ENCODE measurements around the gene USP25.

GRCh38 chr21:15729346-15729673, 472 bp upstream of the USP25 start:
- TF ChIP-seq CTCF (IDR thresholded peaks at IDR 0.05), result no peak
- no peak for TF ChIP-seq EZH2 (IDR thresholded peaks at IDR 0.05; ENCODE audit: borderline replicate concordance, insufficient read depth, low read depth, low read length, poor library complexity, severe bottlenecking)

Measured in B cell (primary cell).